Glutamatergic neuron (in vitro differentiated cells): ENCODE data around the gene LINGO3. TPM values are rescaled to one million over a fixed set of nuclear protein-coding genes. Genes with fewer than 3 reads are reported as not detected.
A peak's percentile ranks its signal among the peaks of the same experiment; 100 is the strongest.

Source experiments
- DNase-seq: peaks from one replicate; pipeline ENCODE4 v3.0.0; 2022
- H3K27ac Mint-ChIP-seq: one replicate; pipeline ENCODE4 v1.8.0; 2020; ENCODE audit warnings: mild to moderate bottlenecking, mixed read lengths, inconsistent platforms; ENCODE audit not compliant: unreplicated experiment
- H3K27me3 Mint-ChIP-seq: one replicate; pipeline ENCODE4 v1.8.0; 2020; ENCODE audit warnings: mild to moderate bottlenecking, moderate library complexity, mixed read lengths, inconsistent platforms; ENCODE audit not compliant: unreplicated experiment
- H3K36me3 Mint-ChIP-seq: one replicate; pipeline ENCODE4 v1.8.0; 2020; ENCODE audit warnings: mild to moderate bottlenecking, mixed read lengths, inconsistent platforms; ENCODE audit not compliant: unreplicated experiment
- H3K4me1 Mint-ChIP-seq: one replicate; pipeline ENCODE4 v1.8.0; 2020; ENCODE audit warnings: mild to moderate bottlenecking, low read depth, mixed read lengths, inconsistent platforms; ENCODE audit not compliant: unreplicated experiment
- H3K4me3 Mint-ChIP-seq: one replicate; pipeline ENCODE4 v1.8.0; 2020; ENCODE audit warnings: mild to moderate bottlenecking, mixed read lengths, inconsistent platforms; ENCODE audit not compliant: unreplicated experiment
- H3K9me3 Mint-ChIP-seq: one replicate; pipeline ENCODE4 v1.8.0; 2020; ENCODE audit warnings: mild to moderate bottlenecking, moderate library complexity, mixed read lengths, inconsistent platforms; ENCODE audit not compliant: unreplicated experiment
- total RNA-seq: library from RNA; stranded (reverse); fragmentation: NEBNext Ultra II Directional; extraction: Animal tissue kit (Norgen Biotek cat#: 25700); gene quantifications from one replicate; pipeline ENCODE4 v1.2.1, GENCODE V29; 2021; ENCODE audit not compliant: unreplicated experiment
- TF ChIP-seq, protein P1 (sequence below): fragments of 200-600 bp; sonication (generic); IDR thresholded peaks from one replicate; pipeline ENCODE4 v1.5.0; 2021; ENCODE audit not compliant: partially characterized antibody, unreplicated experiment

LINGO3 gene
- total RNA-seq, 1 donor from 2014 or later = 0.25 TPM

DNA sequence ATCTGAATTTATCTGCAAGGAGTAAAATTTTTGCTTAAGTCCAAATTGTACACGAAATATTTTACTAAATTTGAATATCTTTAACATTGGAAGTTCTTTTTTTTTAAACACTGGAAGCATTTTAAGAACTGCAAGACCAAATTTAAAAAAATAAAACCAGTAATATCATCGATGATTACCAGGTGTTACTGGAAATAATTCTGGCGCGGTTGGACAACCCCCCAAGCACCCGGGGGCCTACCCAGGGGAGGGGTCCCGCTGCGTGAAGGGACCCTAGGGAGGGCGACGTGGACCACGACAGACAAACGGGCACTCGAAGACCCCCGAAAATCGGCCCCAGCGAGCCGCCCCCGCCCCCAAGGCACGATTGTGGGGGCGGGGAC is 39.1 kb downstream of the LINGO3 start:
- H3K9me3 Mint-ChIP-seq = peaks cover 17% of the 10 kb centered on the region
- H3K4me3 Mint-ChIP-seq = peak overlapping the region; percentile 82
- peak overlapping the region; percentile 52 for H3K27ac Mint-ChIP-seq
- H3K27me3 Mint-ChIP-seq = peaks cover 10% of the 10 kb centered on the region
- no peaks in the 10 kb centered on the region for H3K36me3 Mint-ChIP-seq
- peaks cover 7% of the 10 kb centered on the region for H3K4me1 Mint-ChIP-seq
- TF ChIP-seq, protein P1, sequence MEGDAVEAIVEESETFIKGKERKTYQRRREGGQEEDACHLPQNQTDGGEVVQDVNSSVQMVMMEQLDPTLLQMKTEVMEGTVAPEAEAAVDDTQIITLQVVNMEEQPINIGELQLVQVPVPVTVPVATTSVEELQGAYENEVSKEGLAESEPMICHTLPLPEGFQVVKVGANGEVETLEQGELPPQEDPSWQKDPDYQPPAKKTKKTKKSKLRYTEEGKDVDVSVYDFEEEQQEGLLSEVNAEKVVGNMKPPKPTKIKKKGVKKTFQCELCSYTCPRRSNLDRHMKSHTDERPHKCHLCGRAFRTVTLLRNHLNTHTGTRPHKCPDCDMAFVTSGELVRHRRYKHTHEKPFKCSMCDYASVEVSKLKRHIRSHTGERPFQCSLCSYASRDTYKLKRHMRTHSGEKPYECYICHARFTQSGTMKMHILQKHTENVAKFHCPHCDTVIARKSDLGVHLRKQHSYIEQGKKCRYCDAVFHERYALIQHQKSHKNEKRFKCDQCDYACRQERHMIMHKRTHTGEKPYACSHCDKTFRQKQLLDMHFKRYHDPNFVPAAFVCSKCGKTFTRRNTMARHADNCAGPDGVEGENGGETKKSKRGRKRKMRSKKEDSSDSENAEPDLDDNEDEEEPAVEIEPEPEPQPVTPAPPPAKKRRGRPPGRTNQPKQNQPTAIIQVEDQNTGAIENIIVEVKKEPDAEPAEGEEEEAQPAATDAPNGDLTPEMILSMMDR = no peak
- DNase-seq = no peak

GRCh38 chr19:2268480-2268830 is 39.5 kb downstream of the LINGO3 start:
- H3K27ac Mint-ChIP-seq = peak overlapping the region; percentile 52
- DNase-seq = no peak
- H3K4me3 Mint-ChIP-seq = peak overlapping the region; percentile 82
- TF ChIP-seq, protein P1 = no peak
- no peaks in the 10 kb centered on the region for H3K36me3 Mint-ChIP-seq
- peaks cover 7% of the 10 kb centered on the region for H3K4me1 Mint-ChIP-seq
- H3K9me3 Mint-ChIP-seq = peaks cover 16% of the 10 kb centered on the region
- H3K27me3 Mint-ChIP-seq = peaks cover 10% of the 10 kb centered on the region

- Mint-ChIP-seq H3K36me3 (no peaks in the 10 kb centered on the region), H3K9me3 (peaks cover 9% of the 10 kb centered on the region), H3K4me1 (no peaks in the 10 kb centered on the region), H3K27me3 (peaks cover 7% of the 10 kb centered on the region), H3K27ac (no peak overlapping the region), H3K4me3 (no peak overlapping the region)
- TF ChIP-seq, protein P1 = no peak
- no peak for DNase-seq
Observed at GRCh38 chr19:2266183-2266993, 41.6 kb downstream of the LINGO3 start.

- H3K4me1 Mint-ChIP-seq = no peaks in the 10 kb centered on the region
- H3K9me3 Mint-ChIP-seq = peaks cover 2% of the 10 kb centered on the region
- TF ChIP-seq, protein P1 = peak; percentile 41
- no peak overlapping the region for H3K4me3 Mint-ChIP-seq
- no peaks in the 10 kb centered on the region for H3K36me3 Mint-ChIP-seq
- no peak overlapping the region for H3K27ac Mint-ChIP-seq
- peak; percentile 56 for DNase-seq
- peaks cover 2% of the 10 kb centered on the region for H3K27me3 Mint-ChIP-seq
Observed at GRCh38 chr19:2261438-2262172, 46.3 kb downstream of the LINGO3 start.

DNA sequence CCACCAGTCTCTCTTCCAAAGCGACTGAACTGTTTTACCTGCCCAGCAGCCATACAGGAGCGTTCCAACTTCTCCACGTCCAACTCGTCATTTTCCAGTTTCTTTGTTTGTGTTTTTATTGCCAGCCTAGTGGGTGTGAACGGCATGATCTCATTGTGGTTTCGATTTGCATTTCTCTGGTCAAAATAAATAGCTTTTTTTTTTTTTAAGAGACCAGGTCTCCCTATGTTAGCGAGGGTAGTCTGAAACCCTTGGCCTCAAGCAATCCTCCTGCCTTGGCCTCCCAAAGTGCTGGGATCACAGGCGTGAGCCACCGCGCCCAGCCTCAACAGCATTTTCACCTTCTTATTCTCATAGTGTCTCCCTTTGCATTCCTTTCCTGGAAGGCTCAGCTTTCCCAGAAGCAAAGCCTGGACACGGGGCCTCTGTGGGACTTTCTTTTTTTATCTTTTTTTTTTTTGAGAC is 47.6 kb downstream of the LINGO3 start:
- H3K9me3 Mint-ChIP-seq = peaks cover 2% of the 10 kb centered on the region
- H3K4me1 Mint-ChIP-seq = no peaks in the 10 kb centered on the region
- H3K27ac Mint-ChIP-seq = peak overlapping the region; percentile 6
- no peaks in the 10 kb centered on the region for H3K36me3 Mint-ChIP-seq
- TF ChIP-seq, protein P1 = no peak
- no peak for DNase-seq
- no peak overlapping the region for H3K4me3 Mint-ChIP-seq
- peaks cover 2% of the 10 kb centered on the region for H3K27me3 Mint-ChIP-seq
